Osteocyte (in vitro differentiated cells): Measurements from ENCODE around the gene MEIOB. TPM values are rescaled to one million over a fixed set of nuclear protein-coding genes. Genes with fewer than 3 reads are reported as not detected.
"Not testable (repeated sequence)": the region's sequence is repeated elsewhere in the genome, so short reads cannot be mapped to it uniquely, and the experiment has no call there.

ENCODE experiments used
- DNase-seq: peaks from one replicate; pipeline ENCODE4 v3.0.0; 2021; ENCODE audit warnings: mixed read lengths; ENCODE audit not compliant: unreplicated experiment; ENCODE audit errors: extremely low spot score
- H3K27ac Mint-ChIP-seq: one replicate; pipeline ENCODE4 v1.8.0; 2021; ENCODE audit warnings: mild to moderate bottlenecking, mixed read lengths; ENCODE audit not compliant: unreplicated experiment
- H3K27me3 Mint-ChIP-seq: one replicate; pipeline ENCODE4 v1.8.0; 2021; ENCODE audit warnings: mixed read lengths; ENCODE audit not compliant: unreplicated experiment
- H3K36me3 Mint-ChIP-seq: one replicate; pipeline ENCODE4 v1.8.0; 2021; ENCODE audit warnings: mixed read lengths; ENCODE audit not compliant: unreplicated experiment
- H3K4me1 Mint-ChIP-seq: one replicate; pipeline ENCODE4 v1.8.0; 2021; ENCODE audit warnings: mixed read lengths; ENCODE audit not compliant: unreplicated experiment
- H3K4me3 Mint-ChIP-seq: one replicate; pipeline ENCODE4 v1.8.0; 2021; ENCODE audit warnings: mild to moderate bottlenecking, moderate library complexity, mixed read lengths; ENCODE audit not compliant: unreplicated experiment
- H3K9me3 Mint-ChIP-seq: one replicate; pipeline ENCODE4 v1.8.0; 2021; ENCODE audit warnings: mixed read lengths; ENCODE audit not compliant: unreplicated experiment
- CTCF ChIP-seq: fragments of 200-600 bp; sonication (generic); IDR thresholded peaks from 2 replicates; pipeline ENCODE4 v1.5.0; 2021; ENCODE audit warnings: antibody characterized with exemption, mild to moderate bottlenecking, moderate library complexity
- total RNA-seq: library from RNA; stranded (reverse); gene quantifications from 2 replicates; pipeline ENCODE4 v1.2.1, GENCODE V29; 2021

Gene MEIOB
- total RNA-seq, 1 donor from 2014 or later = 1.2 TPM

GRCh38 chr16:1884155-1884760 is 12.3 kb upstream of the MEIOB start:
- no peak for TF ChIP-seq CTCF
- Mint-ChIP-seq H3K36me3 (no peaks in the 10 kb centered on the region), H3K4me3 (no peak overlapping the region), H3K4me1 (peaks cover 3% of the 10 kb centered on the region), H3K27me3 (peaks cover 6% of the 10 kb centered on the region), H3K9me3 (no peaks in the 10 kb centered on the region), H3K27ac (no peak overlapping the region)
- no peak for DNase-seq

- not testable (repeated sequence) for H3K36me3 Mint-ChIP-seq, H3K4me1 Mint-ChIP-seq, DNase-seq
These were observed 9.2 kb upstream of the MEIOB start for GRCh38 chr16:1881172-1881571.

GRCh38 chr16:1879477-1879876 is 7.5 kb upstream of the MEIOB start:
- H3K27me3 Mint-ChIP-seq = peaks cover 20% of the 10 kb centered on the region
- H3K4me1 Mint-ChIP-seq = peaks cover 4% of the 10 kb centered on the region
- no peaks in the 10 kb centered on the region for H3K36me3 Mint-ChIP-seq
- H3K27ac Mint-ChIP-seq = no peak overlapping the region
- DNase-seq = no peak
- TF ChIP-seq CTCF = no peak
- no peak overlapping the region for H3K4me3 Mint-ChIP-seq
- H3K9me3 Mint-ChIP-seq = no peaks in the 10 kb centered on the region

More at GRCh38 chr16:1881172-1881571, 9.2 kb upstream of the MEIOB start:
- H3K4me3 Mint-ChIP-seq, H3K9me3 Mint-ChIP-seq, H3K27ac Mint-ChIP-seq: not testable (repeated sequence)
- H3K27me3 Mint-ChIP-seq = peaks cover 22% of the 10 kb centered on the region

- DNase-seq = no peak
- H3K27ac Mint-ChIP-seq = no peak overlapping the region
- H3K27me3 Mint-ChIP-seq = peaks cover 20% of the 10 kb centered on the region
- no peak for TF ChIP-seq CTCF
- H3K4me3 Mint-ChIP-seq = no peak overlapping the region
- no peaks in the 10 kb centered on the region for H3K9me3 Mint-ChIP-seq
- peaks cover 6% of the 10 kb centered on the region for H3K4me1 Mint-ChIP-seq
- H3K36me3 Mint-ChIP-seq = no peaks in the 10 kb centered on the region
These were observed 6.3 kb upstream of the MEIOB start for GRCh38 chr16:1878256-1878655.

GRCh38 chr16:1877804-1878203 is 5.8 kb upstream of the MEIOB start:
- peaks cover 6% of the 10 kb centered on the region for H3K4me1 Mint-ChIP-seq
- no peak for TF ChIP-seq CTCF
- DNase-seq = no peak
- no peaks in the 10 kb centered on the region for H3K9me3 Mint-ChIP-seq
- no peak overlapping the region for H3K4me3 Mint-ChIP-seq
- H3K27me3 Mint-ChIP-seq = peaks cover 20% of the 10 kb centered on the region
- H3K36me3 Mint-ChIP-seq = no peaks in the 10 kb centered on the region
- no peak overlapping the region for H3K27ac Mint-ChIP-seq

GRCh38 chr16:1877089-1877488 is 5.1 kb upstream of the MEIOB start:
- no peaks in the 10 kb centered on the region for H3K9me3 Mint-ChIP-seq
- DNase-seq = no peak
- peaks cover 11% of the 10 kb centered on the region for H3K4me1 Mint-ChIP-seq
- no peaks in the 10 kb centered on the region for H3K36me3 Mint-ChIP-seq
- no peak overlapping the region for H3K4me3 Mint-ChIP-seq
- TF ChIP-seq CTCF = no peak
- no peak overlapping the region for H3K27ac Mint-ChIP-seq
- H3K27me3 Mint-ChIP-seq = peaks cover 20% of the 10 kb centered on the region
